ENCODE data around the gene SF1.

GRCh38 chr11:64721359-64721699 lies 57.0 kb downstream of the SF1 start:
- TF ChIP-seq, protein P1, sequence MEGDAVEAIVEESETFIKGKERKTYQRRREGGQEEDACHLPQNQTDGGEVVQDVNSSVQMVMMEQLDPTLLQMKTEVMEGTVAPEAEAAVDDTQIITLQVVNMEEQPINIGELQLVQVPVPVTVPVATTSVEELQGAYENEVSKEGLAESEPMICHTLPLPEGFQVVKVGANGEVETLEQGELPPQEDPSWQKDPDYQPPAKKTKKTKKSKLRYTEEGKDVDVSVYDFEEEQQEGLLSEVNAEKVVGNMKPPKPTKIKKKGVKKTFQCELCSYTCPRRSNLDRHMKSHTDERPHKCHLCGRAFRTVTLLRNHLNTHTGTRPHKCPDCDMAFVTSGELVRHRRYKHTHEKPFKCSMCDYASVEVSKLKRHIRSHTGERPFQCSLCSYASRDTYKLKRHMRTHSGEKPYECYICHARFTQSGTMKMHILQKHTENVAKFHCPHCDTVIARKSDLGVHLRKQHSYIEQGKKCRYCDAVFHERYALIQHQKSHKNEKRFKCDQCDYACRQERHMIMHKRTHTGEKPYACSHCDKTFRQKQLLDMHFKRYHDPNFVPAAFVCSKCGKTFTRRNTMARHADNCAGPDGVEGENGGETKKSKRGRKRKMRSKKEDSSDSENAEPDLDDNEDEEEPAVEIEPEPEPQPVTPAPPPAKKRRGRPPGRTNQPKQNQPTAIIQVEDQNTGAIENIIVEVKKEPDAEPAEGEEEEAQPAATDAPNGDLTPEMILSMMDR (conservative IDR thresholded peaks at IDR 0.05) = no peak
- no peak for TF ChIP-seq ZFX (IDR thresholded peaks at IDR 0.05)

Data from C4-2B (cell line).